Endodermal cell (in vitro differentiated cells): Measurements from ENCODE around the gene NRK. TPM values are rescaled to one million over a fixed set of nuclear protein-coding genes. Genes with fewer than 3 reads are reported as not detected.

Experiments used
- DNase-seq: peaks from one replicate; pipeline ENCODE4 v3.0.0-alpha.2; 2017
- H3K27ac ChIP-seq: 2 replicates; pipeline ENCODE4 v1.5.1; 2013; ENCODE audit warnings: mild to moderate bottlenecking, low read depth, low read length, moderate library complexity
- H3K27me3 ChIP-seq: 2 replicates; pipeline ENCODE4 v1.6.1; 2013; ENCODE audit warnings: mild to moderate bottlenecking, low read length, moderate library complexity; ENCODE audit not compliant: insufficient read depth, control insufficient read depth, poor library complexity, severe bottlenecking
- H3K36me3 ChIP-seq: 2 replicates; pipeline ENCODE4 v1.7.0; 2013; ENCODE audit warnings: mild to moderate bottlenecking, low read length, moderate library complexity; ENCODE audit not compliant: control insufficient read depth, insufficient read depth
- H3K4me1 ChIP-seq: one replicate; pipeline ENCODE4 v1.7.0; 2013; ENCODE audit warnings: low read length; ENCODE audit not compliant: control insufficient read depth, insufficient read depth
- H3K4me3 ChIP-seq: 2 replicates; pipeline ENCODE4 v1.5.1; 2013; ENCODE audit warnings: mild to moderate bottlenecking, low read length, moderate library complexity
- H3K9ac ChIP-seq: 2 replicates; pipeline ENCODE4 v1.6.1; 2013; ENCODE audit warnings: mild to moderate bottlenecking, low read length, moderate library complexity; ENCODE audit not compliant: poor library complexity, severe bottlenecking; ENCODE audit errors: extremely low read depth
- H3K9me3 ChIP-seq: 2 replicates; pipeline ENCODE4 v1.6.1; 2013; ENCODE audit warnings: mild to moderate bottlenecking, low read length, moderate library complexity; ENCODE audit not compliant: control insufficient read depth
- H3K27ac Mint-ChIP-seq: 2 replicates; pipeline ENCODE4 v1.8.0; 2020; ENCODE audit warnings: mixed read lengths
- H3K27me3 Mint-ChIP-seq: 2 replicates; pipeline ENCODE4 v1.8.0; 2021; ENCODE audit warnings: mild to moderate bottlenecking, mixed read lengths; ENCODE audit not compliant: insufficient read depth
- H3K36me3 Mint-ChIP-seq: 2 replicates; pipeline ENCODE4 v1.8.0; 2020; ENCODE audit warnings: low read depth, mixed read lengths
- H3K4me1 Mint-ChIP-seq: 2 replicates; pipeline ENCODE4 v1.8.0; 2020; ENCODE audit warnings: mixed read lengths
- H3K4me3 Mint-ChIP-seq: 2 replicates; pipeline ENCODE4 v1.8.0; 2020; ENCODE audit warnings: mild to moderate bottlenecking, moderate library complexity, mixed read lengths
- H3K9me3 Mint-ChIP-seq: 2 replicates; pipeline ENCODE4 v1.8.0; 2020; ENCODE audit warnings: mild to moderate bottlenecking, mixed read lengths
- WGBS, 2 experiments: methylation state at CpG; one replicate each; pipeline versions ENCODE4 v1.1.5 to v1.1.7; 2013; ENCODE audit warnings: missing lambda C conversion rate in 2 of 2, mixed read lengths in 1 of 2; ENCODE audit not compliant: insufficient coverage in 1 of 2, insufficient read length in 1 of 2; 5-methylcytosine and 5-hydroxymethylcytosine counted together
- total RNA-seq, 2 donors: library from RNA; stranded (reverse); fragmentation: NEBNext Ultra II Directional in 1 of 2; extraction: Animal tissue kit (Norgen Biotek cat#: 25700) in 1 of 2; gene quantifications; 2 replicates in 1 of 2; 3 replicates in 1 of 2; pipeline ENCODE4 v1.2.1, GENCODE V29; 2021
- TF ChIP-seq, protein P1 (sequence below): fragments of 200-600 bp; sonication (generic); conservative IDR thresholded peaks from 2 replicates; pipeline ENCODE4 v1.5.0; 2021; ENCODE audit warnings: antibody characterized with exemption, mild to moderate bottlenecking

Gene NRK
- total RNA-seq, 2 donors from 2014 or later = 0.51 to 1.5 TPM

GRCh38 chrX:105945266-105945665 is 122.9 kb downstream of the NRK start:
- no peak overlapping the region for H3K27ac Mint-ChIP-seq
- Histone ChIP-seq H3K27ac (no peak overlapping the region), H3K27me3 (no peaks in the 10 kb centered on the region), H3K9ac (no peak overlapping the region), H3K4me3 (no peak overlapping the region), H3K36me3 (no peaks in the 10 kb centered on the region), H3K4me1 (no peaks in the 10 kb centered on the region), H3K9me3 (no peaks in the 10 kb centered on the region)
- H3K4me3 Mint-ChIP-seq = no peak overlapping the region
- no peaks in the 10 kb centered on the region for H3K4me1 Mint-ChIP-seq
- WGBS, 2 experiments = 87% methylated on average over 3 of the region's 3 CpGs; no CpG with 5 or more reads in 1 of the 2 experiments
- no peak for DNase-seq
- H3K9me3 Mint-ChIP-seq = peaks cover 34% of the 10 kb centered on the region
- no peaks in the 10 kb centered on the region for H3K36me3 Mint-ChIP-seq
- H3K27me3 Mint-ChIP-seq = no peaks in the 10 kb centered on the region
- TF ChIP-seq, protein P1, sequence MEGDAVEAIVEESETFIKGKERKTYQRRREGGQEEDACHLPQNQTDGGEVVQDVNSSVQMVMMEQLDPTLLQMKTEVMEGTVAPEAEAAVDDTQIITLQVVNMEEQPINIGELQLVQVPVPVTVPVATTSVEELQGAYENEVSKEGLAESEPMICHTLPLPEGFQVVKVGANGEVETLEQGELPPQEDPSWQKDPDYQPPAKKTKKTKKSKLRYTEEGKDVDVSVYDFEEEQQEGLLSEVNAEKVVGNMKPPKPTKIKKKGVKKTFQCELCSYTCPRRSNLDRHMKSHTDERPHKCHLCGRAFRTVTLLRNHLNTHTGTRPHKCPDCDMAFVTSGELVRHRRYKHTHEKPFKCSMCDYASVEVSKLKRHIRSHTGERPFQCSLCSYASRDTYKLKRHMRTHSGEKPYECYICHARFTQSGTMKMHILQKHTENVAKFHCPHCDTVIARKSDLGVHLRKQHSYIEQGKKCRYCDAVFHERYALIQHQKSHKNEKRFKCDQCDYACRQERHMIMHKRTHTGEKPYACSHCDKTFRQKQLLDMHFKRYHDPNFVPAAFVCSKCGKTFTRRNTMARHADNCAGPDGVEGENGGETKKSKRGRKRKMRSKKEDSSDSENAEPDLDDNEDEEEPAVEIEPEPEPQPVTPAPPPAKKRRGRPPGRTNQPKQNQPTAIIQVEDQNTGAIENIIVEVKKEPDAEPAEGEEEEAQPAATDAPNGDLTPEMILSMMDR = no peak

- TF ChIP-seq, protein P1 = no peak
Observed at GRCh38 chrX:105969487-105969886, 147.1 kb downstream of the NRK start.

DNA sequence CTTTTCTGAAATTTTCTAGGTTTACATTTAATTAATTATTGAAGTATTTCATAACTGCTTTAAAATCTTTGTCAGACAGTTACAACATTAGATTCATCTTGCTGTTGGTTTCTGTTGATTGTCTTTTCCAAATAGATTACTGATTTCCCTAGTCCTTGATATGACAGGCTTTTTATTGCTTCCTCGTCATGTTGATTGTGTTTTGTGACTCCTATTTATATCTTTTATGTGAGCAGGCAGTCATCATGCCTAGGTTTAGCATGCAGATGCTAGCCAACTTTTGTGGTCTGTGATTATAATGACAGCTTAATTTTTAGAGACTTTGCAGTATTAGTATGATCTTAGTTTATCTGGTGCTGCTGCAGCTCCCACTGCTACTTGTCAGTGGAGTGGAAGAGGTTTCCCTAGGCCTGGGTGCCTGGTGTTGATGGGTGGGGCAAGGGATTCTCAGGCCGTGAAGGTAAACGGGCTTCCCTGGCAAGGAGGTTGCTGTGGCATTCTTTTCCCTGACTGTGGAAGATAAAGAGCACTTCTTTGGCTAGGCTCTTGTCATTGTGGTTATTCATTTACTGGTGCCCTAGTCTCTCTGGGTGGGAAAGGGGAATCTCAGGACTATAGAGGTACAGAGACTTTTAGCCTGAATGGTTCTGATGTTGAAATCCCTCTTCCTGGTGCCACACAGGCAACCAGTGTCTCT is 150.5 kb downstream of the NRK start:
- WGBS, 2 experiments = 67% methylated on average over 3 of the region's 3 CpGs; no CpG with 5 or more reads in 1 of the 2 experiments
- no peak overlapping the region for H3K4me3 Mint-ChIP-seq
- no peaks in the 10 kb centered on the region for H3K27me3 Mint-ChIP-seq
- H3K9me3 Mint-ChIP-seq = peaks cover 76% of the 10 kb centered on the region
- TF ChIP-seq, protein P1 = no peak
- H3K4me3 ChIP-seq = no peak overlapping the region
- H3K9me3 ChIP-seq = no peaks in the 10 kb centered on the region
- peaks cover 2% of the 10 kb centered on the region for H3K4me1 Mint-ChIP-seq
- no peaks in the 10 kb centered on the region for H3K36me3 ChIP-seq
- H3K4me1 ChIP-seq = no peaks in the 10 kb centered on the region
- H3K36me3 Mint-ChIP-seq = no peaks in the 10 kb centered on the region
- H3K9ac ChIP-seq = no peak overlapping the region
- no peak overlapping the region for H3K27ac Mint-ChIP-seq
- no peak for DNase-seq
- H3K27ac ChIP-seq = no peak overlapping the region
- no peaks in the 10 kb centered on the region for H3K27me3 ChIP-seq

More at GRCh38 chrX:105969487-105969886, 147.1 kb downstream of the NRK start:
- 96% methylated on average over 3 of the region's 5 CpGs; no CpG with 5 or more reads in 1 of the 2 experiments for WGBS, 2 experiments
- H3K4me1 ChIP-seq = no peaks in the 10 kb centered on the region
- no peaks in the 10 kb centered on the region for H3K27me3 ChIP-seq
- no peak overlapping the region for H3K27ac Mint-ChIP-seq
- no peaks in the 10 kb centered on the region for H3K27me3 Mint-ChIP-seq
- H3K9me3 ChIP-seq = no peaks in the 10 kb centered on the region
- no peak overlapping the region for H3K27ac ChIP-seq
- no peak overlapping the region for H3K4me3 Mint-ChIP-seq
- no peaks in the 10 kb centered on the region for H3K36me3 Mint-ChIP-seq
- H3K4me3 ChIP-seq = no peak overlapping the region
- H3K4me1 Mint-ChIP-seq = peaks cover 2% of the 10 kb centered on the region
- H3K9me3 Mint-ChIP-seq = peaks cover 68% of the 10 kb centered on the region
- no peaks in the 10 kb centered on the region for H3K36me3 ChIP-seq
- DNase-seq = no peak
- H3K9ac ChIP-seq = no peak overlapping the region
